ENCODE measurements around the gene ZNF76.
A peak's percentile ranks its signal among the peaks of the same experiment; 100 is the strongest.

Gene ZNF76

DNA sequence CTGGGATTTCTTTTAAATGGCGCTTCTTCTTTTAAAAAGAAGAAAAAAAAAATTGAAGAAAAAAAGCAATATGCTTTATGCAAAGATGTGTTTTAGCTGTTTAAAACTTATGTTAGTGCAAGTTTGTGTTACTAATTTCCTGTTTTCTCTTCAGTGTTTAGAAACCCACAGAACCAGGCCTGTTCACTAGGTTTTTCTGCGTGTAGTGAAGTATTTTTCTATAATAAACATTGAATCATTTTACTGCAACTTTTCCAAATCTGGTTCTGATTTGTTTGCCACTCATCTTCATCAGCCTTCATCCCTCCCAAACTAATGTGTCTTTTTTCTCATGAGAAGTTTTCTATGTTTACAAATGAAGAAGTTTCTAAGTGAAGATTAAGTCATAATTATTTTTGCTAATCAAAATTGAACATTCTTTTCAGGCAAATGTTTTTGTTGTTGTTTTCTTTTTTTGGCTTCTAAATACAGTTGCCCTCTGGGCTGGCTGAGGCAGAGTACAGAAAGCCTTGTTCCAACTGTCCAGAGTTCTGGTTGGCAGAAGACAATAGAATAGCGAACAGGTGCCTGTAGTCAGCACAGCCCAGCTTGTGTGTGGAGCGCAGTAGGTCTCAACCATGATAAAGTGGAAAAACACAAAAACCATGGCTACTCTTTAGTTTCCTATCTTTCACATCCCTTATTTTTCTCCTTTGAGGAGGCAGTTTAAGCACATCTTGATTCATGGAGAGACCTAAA, 14.5 kb downstream of the ZNF76 start:
- DNase-seq, result no peak

GRCh38 chr6:35275744-35276260, 16.3 kb downstream of the ZNF76 start:
- DNase-seq, result peak; percentile 53

GRCh38 chr6:35278708-35279107, 19.2 kb downstream of the ZNF76 start:
- DNase-seq, result no peak

DNA sequence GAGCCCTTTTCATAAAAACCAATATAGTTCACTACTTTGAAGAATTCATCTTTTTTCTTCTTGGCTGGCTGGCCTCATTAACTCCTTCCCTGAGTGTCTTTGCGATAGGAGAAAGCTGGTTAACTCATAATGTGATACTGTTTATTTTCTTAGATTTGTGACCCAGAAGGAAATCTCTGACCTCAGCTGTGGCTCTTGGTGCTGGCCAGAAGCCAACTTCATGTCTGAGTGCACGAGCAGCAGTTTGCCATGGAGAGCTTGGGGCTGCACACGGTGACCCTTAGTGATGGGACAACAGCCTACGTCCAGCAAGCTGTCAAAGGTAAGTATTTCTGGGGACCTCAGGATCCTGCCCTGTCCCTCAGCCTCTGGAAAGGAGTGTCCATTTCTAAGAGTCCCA, 21.4 kb downstream of the ZNF76 start:
- no peak for DNase-seq

DNA sequence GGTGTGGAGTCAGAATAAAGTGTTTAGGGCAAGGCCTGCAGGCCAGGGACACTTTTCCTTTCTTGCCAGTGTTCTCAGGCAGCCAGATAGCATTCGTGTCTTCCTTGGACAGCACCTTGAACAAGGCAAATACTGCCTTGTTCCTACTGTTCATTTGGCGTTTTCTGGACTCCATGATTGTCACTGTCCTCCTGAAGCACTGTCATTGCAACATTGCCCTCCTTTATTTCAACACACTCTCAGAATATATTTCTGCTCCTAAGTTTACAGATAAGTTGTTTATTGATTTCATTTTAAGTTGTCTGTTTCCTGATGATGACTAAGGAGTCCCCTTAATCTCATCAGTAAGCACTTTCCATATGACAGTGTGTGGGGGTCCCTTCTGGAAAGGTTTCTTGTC, 22.9 kb downstream of the ZNF76 start:
- no peak for DNase-seq

DNA sequence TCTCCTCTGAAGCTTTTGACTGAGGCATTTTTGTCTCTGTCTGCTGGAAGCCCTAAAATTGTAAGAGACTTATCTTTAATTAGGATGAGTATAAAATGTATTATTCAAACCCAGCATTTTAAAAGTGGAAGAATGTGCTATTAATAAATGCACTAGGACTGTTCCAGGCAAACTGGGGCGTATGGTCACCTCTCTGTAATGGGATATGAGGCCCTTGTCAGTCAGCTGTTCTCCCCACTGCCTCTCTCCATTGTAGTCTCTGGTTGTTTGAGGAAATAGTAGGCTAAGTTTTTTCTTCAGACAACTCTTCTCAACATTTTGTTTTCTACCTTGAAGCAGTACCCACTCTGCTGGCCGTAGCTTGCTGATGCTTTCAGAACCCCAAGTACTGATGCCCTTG, 23.8 kb downstream of the ZNF76 start:
- no peak for DNase-seq

GRCh38 chr6:35287671-35288396, 28.3 kb downstream of the ZNF76 start:
- DNase-seq, result no peak

DNA sequence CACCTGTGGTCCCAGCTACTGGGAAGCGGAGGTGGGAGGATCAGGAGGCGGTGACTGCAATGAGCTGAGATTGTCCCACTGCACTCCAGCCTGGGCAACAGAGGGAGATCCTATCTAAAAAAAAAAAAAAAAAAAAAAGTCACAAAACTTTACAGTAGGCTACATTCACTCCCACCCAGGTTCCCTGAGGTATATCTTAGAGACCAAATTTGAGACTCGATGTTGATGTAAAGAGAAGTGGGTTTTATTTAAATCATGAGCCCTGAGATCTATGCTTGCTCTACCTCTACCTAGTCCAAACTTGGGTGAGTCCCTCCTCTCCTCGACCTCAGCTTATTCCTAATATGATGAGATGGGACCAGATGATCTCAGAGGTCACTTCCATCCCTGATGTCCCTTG, 29.3 kb downstream of the ZNF76 start:
- no peak for DNase-seq

DNA sequence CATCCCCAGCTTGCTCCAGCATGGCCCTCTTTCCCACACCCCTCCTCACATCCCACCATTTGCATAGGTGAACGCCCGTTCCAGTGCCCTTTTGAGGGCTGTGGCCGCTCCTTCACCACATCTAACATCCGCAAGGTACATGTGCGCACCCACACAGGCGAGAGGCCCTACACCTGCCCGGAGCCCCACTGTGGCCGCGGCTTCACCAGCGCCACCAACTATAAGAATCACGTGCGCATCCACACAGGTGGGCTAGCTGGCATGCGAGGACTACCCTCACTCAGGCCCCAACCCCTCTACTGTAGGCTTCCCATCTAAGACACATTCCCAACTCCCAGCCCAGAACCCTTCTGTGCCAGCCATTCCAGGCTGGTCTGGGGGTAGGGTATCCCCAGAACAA, 32.0 kb downstream of the ZNF76 start:
- DNase-seq, result no peak

- no peak for DNase-seq
These were observed 33.0 kb downstream of the ZNF76 start for GRCh38 chr6:35292494-35292893.

GRCh38 chr6:35293681-35294080, 34.1 kb downstream of the ZNF76 start:
- no peak for DNase-seq

DNA sequence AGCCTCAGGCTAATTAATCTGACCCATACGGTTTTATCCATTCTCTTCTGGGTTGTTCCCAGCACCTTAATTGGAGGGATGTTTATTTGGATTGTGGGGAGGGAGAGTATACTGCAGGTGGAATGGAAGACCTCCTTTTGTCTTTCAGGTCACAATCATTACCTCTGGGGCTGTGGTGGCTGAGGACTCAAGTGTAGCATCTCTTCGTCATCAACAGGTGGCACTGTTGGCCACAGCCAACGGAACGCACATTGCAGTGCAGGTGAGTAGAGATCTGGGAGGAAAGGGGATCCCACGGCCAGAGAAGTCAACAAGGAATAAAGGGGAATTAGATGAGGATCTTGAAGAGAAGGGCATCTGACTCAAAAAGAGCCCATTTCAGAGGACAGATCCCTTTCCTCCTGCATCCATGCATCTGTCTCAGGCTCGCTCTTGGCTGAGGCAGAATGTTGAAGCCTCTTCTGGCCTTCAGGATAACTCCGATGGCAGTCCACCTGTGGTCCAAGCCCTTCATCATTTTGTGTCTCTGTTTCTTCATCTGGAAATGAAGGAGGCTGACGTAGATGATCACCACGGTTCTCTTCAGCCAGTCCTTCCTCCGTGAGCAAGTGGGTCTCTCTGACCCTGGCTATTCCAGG, 34.9 kb downstream of the ZNF76 start:
- no peak for DNase-seq

DNA sequence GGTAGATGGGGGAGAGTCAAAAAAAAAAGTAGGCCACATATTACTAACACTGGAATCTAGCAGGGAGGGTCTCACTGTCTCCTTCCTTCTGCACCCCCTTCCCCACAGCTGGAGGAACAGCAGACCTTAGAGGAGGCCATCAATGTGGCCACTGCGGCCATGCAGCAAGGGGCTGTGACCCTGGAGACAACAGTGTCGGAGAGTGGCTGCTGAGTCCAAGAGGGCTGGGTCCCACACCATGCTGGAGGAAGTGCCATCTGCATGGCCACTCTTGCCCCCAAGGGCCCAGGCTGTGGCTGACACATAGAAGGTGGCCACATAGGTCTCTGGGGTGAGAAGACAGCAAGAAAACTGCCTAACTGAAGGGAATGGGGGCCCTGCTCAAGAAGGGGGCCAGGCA, 35.5 kb downstream of the ZNF76 start:
- no peak for DNase-seq

DNA sequence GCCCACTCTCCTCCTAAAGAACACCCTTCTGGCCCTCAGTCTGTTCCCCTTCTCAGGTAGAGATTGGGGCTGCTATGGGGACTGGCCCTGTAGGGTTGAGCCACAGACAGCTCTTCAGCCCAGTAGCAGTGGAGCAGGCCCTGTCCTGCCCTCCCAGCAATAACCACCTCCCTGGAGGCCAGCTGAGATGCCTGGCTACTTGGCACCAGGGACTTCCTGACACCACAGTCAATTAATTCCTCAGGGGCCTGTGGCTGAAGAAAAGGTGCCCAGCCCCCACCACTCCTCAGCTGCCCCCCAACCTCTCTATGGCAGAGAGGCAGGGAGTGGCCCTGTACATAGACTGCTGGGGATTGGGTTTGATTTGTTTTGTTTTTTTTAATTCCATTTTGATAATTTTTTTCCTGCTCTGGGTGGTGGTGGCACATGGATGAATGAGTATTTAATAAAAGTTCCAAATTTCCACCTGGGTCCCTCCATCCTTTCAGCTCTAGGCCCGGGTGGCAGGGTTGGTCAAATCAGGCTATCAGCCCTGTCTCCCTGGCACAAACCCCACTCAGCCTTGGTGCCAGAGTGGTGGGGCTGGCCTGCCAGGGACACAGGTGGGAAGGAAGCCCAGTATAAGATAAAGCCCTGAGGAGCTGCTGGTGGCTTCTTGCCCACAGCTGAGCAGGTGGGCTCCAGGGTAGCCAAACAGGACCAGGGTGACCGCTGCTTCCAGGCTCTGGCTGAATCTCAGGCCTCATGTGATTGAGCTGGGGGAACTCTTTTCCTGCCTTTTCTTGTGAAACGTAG, 36.2 kb downstream of the ZNF76 start:
- no peak for DNase-seq

DNA sequence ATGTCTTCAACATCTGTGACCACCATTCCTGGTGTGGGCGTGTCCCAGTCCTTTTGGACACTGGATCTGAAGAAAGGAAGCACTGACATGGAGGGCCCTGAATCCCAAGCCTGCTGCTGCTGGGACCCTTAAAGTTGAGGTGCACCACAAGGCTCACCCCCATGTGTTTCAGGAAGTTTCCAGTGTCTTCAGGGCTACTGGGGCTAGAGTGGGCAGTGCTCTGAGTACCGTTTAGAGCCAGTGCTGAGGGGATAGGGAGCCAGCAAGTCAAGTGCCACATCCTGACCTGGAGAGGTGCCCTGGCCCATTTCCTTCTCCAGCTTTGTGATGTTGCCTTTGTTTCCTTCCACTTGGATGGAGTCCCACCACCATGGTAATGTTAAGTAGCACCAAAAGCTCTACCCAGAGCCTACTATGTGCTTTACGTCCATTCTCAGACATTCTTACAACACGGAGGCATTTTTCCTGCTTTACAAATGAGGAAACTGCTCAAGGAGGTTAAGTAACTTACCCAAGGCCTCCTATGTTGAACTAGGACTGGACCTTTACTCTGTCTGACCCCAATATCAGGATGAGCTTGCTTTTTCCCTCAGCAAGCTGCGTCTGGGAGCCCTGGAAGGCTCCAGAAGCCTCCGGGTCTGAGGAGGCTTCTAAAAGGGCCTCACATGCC, 37.5 kb downstream of the ZNF76 start:
- DNase-seq, result no peak

- peak; percentile 92 for DNase-seq
These were observed 38.3 kb downstream of the ZNF76 start, which contains the start of gene DEF6 for GRCh38 chr6:35297601-35298481. Gene DEF6, plus strand, starts transcription at chr6:35297818. Its CDS starts 39 bp downstream, at chr6:35297857.

GRCh38 chr6:35298625-35299140, 39.1 kb downstream of the ZNF76 start:
- no peak for DNase-seq

DNA sequence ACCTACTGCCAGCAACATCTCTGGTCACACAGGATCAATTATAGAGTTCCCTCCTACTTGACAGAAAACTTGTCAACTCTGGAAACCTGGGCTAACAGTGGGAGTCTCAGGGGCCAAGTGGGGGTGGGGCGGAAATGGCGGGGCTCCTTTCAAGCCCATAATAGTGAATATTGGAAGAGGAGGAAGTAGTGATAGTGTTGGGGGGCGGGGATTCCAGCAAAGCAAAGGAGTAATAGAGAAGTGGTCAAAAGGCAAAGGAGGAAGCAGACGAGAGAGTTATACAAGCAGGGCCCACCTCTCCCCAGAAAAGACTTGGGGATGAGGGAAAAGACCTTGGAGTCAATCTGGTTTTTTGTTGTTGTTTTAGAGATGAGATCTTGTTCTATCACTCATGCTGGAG, 40.1 kb downstream of the ZNF76 start:
- DNase-seq, result no peak

- no peak for DNase-seq
These were observed 41.3 kb downstream of the ZNF76 start for GRCh38 chr6:35300848-35301247.

GRCh38 chr6:35302604-35303241, 43.2 kb downstream of the ZNF76 start:
- no peak for DNase-seq

- no peak for DNase-seq
These were observed 44.8 kb downstream of the ZNF76 start for GRCh38 chr6:35304299-35304698.

Data from right hindlimb (tissue), 1 donor.